ENCODE measurements around the gene TSSK1B. TPM values are rescaled to one million over a fixed set of nuclear protein-coding genes. Genes with fewer than 3 reads are reported as not detected.

TSSK1B gene
- total RNA-seq, 3 donors from 2014 or later (not counting 1 experiment from before 2014, with no cell fraction given), result not detected

DNA sequence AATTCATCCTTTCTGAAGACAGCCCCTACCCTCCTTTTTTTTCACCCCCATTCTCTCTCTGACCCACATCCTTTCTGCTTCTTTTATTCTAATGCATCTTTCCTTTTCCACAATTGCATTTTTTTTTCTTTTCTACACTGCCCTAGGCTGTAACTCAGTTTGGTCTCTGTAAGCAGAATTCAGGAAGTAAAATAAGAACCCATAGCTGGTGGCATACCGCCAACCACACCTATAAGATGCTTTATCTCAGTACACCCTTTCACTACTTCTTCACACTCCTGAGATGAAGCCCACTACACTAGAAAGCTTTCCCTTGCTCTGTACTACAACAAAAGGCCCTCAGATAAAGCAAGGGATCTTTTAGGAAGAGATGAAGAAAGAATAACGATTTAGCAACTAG lies 16.1 kb upstream of the TSSK1B start:
- intact Hi-C loops (cut with micrococcal nuclease), result no loop called here
- no peak overlapping the region for H3K27ac ChIP-seq (ENCODE audit: low read length)
- H3K9me3 Mint-ChIP-seq, result no peaks in the 10 kb centered on the region
- WGBS (ENCODE audit: insufficient coverage), result 0% methylated on average over 1 of the region's 2 CpGs
- no peaks in the 10 kb centered on the region for H3K9me3 ChIP-seq (ENCODE audit: control insufficient read depth, insufficient read depth, low read length)
- no peak overlapping the region for H3K4me3 Mint-ChIP-seq
- H3K4me1 Mint-ChIP-seq, result no peaks in the 10 kb centered on the region
- no peak overlapping the region for H3K27ac Mint-ChIP-seq
- no peaks in the 10 kb centered on the region for H3K27me3 ChIP-seq (ENCODE audit: control insufficient read depth, insufficient read depth, low read length)
- DNase-seq (peak in 1 of 2 donors; percentile 6), ATAC-seq (no peak)
- TF ChIP-seq, protein P1, sequence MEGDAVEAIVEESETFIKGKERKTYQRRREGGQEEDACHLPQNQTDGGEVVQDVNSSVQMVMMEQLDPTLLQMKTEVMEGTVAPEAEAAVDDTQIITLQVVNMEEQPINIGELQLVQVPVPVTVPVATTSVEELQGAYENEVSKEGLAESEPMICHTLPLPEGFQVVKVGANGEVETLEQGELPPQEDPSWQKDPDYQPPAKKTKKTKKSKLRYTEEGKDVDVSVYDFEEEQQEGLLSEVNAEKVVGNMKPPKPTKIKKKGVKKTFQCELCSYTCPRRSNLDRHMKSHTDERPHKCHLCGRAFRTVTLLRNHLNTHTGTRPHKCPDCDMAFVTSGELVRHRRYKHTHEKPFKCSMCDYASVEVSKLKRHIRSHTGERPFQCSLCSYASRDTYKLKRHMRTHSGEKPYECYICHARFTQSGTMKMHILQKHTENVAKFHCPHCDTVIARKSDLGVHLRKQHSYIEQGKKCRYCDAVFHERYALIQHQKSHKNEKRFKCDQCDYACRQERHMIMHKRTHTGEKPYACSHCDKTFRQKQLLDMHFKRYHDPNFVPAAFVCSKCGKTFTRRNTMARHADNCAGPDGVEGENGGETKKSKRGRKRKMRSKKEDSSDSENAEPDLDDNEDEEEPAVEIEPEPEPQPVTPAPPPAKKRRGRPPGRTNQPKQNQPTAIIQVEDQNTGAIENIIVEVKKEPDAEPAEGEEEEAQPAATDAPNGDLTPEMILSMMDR (IDR thresholded peaks at IDR 0.05), result no peak
- no peaks in the 10 kb centered on the region for H3K4me1 ChIP-seq (ENCODE audit: control insufficient read depth, insufficient read depth, low read length)
- H3K36me3 ChIP-seq (ENCODE audit: control insufficient read depth, insufficient read depth, low read length), result no peaks in the 10 kb centered on the region
- no peak overlapping the region for H3K4me3 ChIP-seq (ENCODE audit: low read length)
- peaks cover 2 to 22% of the 10 kb centered on the region in 2 donors for H3K27me3 Mint-ChIP-seq (ENCODE audit: low read depth in 2 of 2)
- H3K36me3 Mint-ChIP-seq, result no peaks in the 10 kb centered on the region

- Histone ChIP-seq H3K9me3 (ENCODE audit: control insufficient read depth, insufficient read depth, low read length) (no peaks in the 10 kb centered on the region), H3K27me3 (ENCODE audit: control insufficient read depth, insufficient read depth, low read length) (no peaks in the 10 kb centered on the region), H3K4me1 (ENCODE audit: control insufficient read depth, insufficient read depth, low read length) (no peaks in the 10 kb centered on the region), H3K27ac (ENCODE audit: low read length) (no peak overlapping the region), H3K4me3 (ENCODE audit: low read length) (no peak overlapping the region), H3K36me3 (ENCODE audit: control insufficient read depth, insufficient read depth, low read length) (no peaks in the 10 kb centered on the region)
- H3K9me3 Mint-ChIP-seq, result no peaks in the 10 kb centered on the region
- H3K27ac Mint-ChIP-seq, result no peak overlapping the region
- TF ChIP-seq, protein P1 (IDR thresholded peaks at IDR 0.05), result no peak
- no peaks in the 10 kb centered on the region for H3K36me3 Mint-ChIP-seq
- 56% methylated on average over 2 of the region's 2 CpGs for WGBS (ENCODE audit: insufficient coverage)
- no peaks in the 10 kb centered on the region for H3K4me1 Mint-ChIP-seq
- no peak overlapping the region for H3K4me3 Mint-ChIP-seq
- DNase-seq (no peak), ATAC-seq (no peak)
- peaks cover 2 to 27% of the 10 kb centered on the region in 2 donors for H3K27me3 Mint-ChIP-seq (ENCODE audit: low read depth in 2 of 2)
- intact Hi-C loops (cut with micrococcal nuclease), result no loop called here
Measured at GRCh38 chr5:113450462-113450861, 15.7 kb upstream of the TSSK1B start.

GRCh38 chr5:113448252-113448651 lies 13.5 kb upstream of the TSSK1B start:
- Mint-ChIP-seq H3K4me1 (no peaks in the 10 kb centered on the region), H3K9me3 (no peaks in the 10 kb centered on the region), H3K4me3 (no peak overlapping the region), H3K36me3 (no peaks in the 10 kb centered on the region), H3K27ac (no peak overlapping the region), H3K27me3 (ENCODE audit: low read depth in 2 of 2) (peaks cover 2 to 45% of the 10 kb centered on the region in 2 donors)
- H3K4me1 ChIP-seq (ENCODE audit: control insufficient read depth, insufficient read depth, low read length), result no peaks in the 10 kb centered on the region
- 100% methylated on average over 2 of the region's 3 CpGs for WGBS (ENCODE audit: insufficient coverage)
- H3K27ac ChIP-seq (ENCODE audit: low read length), result no peak overlapping the region
- H3K9me3 ChIP-seq (ENCODE audit: control insufficient read depth, insufficient read depth, low read length), result no peaks in the 10 kb centered on the region
- no peak overlapping the region for H3K4me3 ChIP-seq (ENCODE audit: low read length)
- intact Hi-C loops (cut with micrococcal nuclease), result no loop called here
- H3K27me3 ChIP-seq (ENCODE audit: control insufficient read depth, insufficient read depth, low read length), result peaks cover 6% of the 10 kb centered on the region
- TF ChIP-seq, protein P1 (IDR thresholded peaks at IDR 0.05), result no peak
- no peak for DNase-seq
- no peaks in the 10 kb centered on the region for H3K36me3 ChIP-seq (ENCODE audit: control insufficient read depth, insufficient read depth, low read length)
- no peak for ATAC-seq

- Mint-ChIP-seq H3K36me3 (no peaks in the 10 kb centered on the region), H3K27me3 (ENCODE audit: low read depth in 2 of 2) (peaks cover 2 to 49% of the 10 kb centered on the region in 2 donors), H3K4me1 (no peaks in the 10 kb centered on the region), H3K9me3 (no peaks in the 10 kb centered on the region), H3K4me3 (no peak overlapping the region), H3K27ac (no peak overlapping the region)
- TF ChIP-seq, protein P1 (IDR thresholded peaks at IDR 0.05), result no peak
- ATAC-seq (no peak), DNase-seq (no peak)
- Histone ChIP-seq H3K27ac (ENCODE audit: low read length) (no peak overlapping the region), H3K4me1 (ENCODE audit: control insufficient read depth, insufficient read depth, low read length) (no peaks in the 10 kb centered on the region), H3K4me3 (ENCODE audit: low read length) (no peak overlapping the region), H3K27me3 (ENCODE audit: control insufficient read depth, insufficient read depth, low read length) (peaks cover 6% of the 10 kb centered on the region), H3K9me3 (ENCODE audit: control insufficient read depth, insufficient read depth, low read length) (no peaks in the 10 kb centered on the region), H3K36me3 (ENCODE audit: control insufficient read depth, insufficient read depth, low read length) (no peaks in the 10 kb centered on the region)
- intact Hi-C loops (cut with micrococcal nuclease), result no loop called here
- 69% methylated on average over 3 of the region's 4 CpGs for WGBS (ENCODE audit: insufficient coverage)
Measured at GRCh38 chr5:113447498-113448050, 12.8 kb upstream of the TSSK1B start.

Data from natural killer cell (primary cell).